Progenitor cell of endocrine pancreas (in vitro differentiated cells): Measurements from ENCODE around the gene GPR137B. TPM values are rescaled to one million over a fixed set of nuclear protein-coding genes. Genes with fewer than 3 reads are reported as not detected.

Source experiments
- DNase-seq: peaks from one replicate; pipeline ENCODE4 v3.0.0; 2021; ENCODE audit warnings: low spot score; ENCODE audit not compliant: unreplicated experiment
- H3K27ac Mint-ChIP-seq: 2 replicates; pipeline ENCODE4 v1.8.0; 2021; ENCODE audit warnings: mild to moderate bottlenecking, moderate library complexity, mixed read lengths
- H3K27me3 Mint-ChIP-seq: 2 replicates; pipeline ENCODE4 v1.8.0; 2021; ENCODE audit warnings: mixed read lengths
- H3K36me3 Mint-ChIP-seq: 2 replicates; pipeline ENCODE4 v1.8.0; 2022; ENCODE audit warnings: mixed read lengths; ENCODE audit not compliant: insufficient read depth
- H3K4me1 Mint-ChIP-seq: 2 replicates; pipeline ENCODE4 v1.8.0; 2021; ENCODE audit warnings: low read depth, mixed read lengths
- H3K4me3 Mint-ChIP-seq: 2 replicates; pipeline ENCODE4 v1.8.0; 2021; ENCODE audit warnings: low read depth, mild to moderate bottlenecking, moderate library complexity, mixed read lengths
- H3K9me3 Mint-ChIP-seq: 2 replicates; pipeline ENCODE4 v1.8.0; 2021; ENCODE audit warnings: low read depth, mixed read lengths
- total RNA-seq: library from RNA; stranded (reverse); gene quantifications from 2 replicates; pipeline ENCODE4 v1.2.1, GENCODE V29; 2021
- TF ChIP-seq, protein P1 (sequence below): fragments of 200-600 bp; sonication (generic); IDR thresholded peaks from one replicate; pipeline ENCODE4 v1.5.0; 2021; ENCODE audit warnings: antibody characterized with exemption, mild to moderate bottlenecking; ENCODE audit not compliant: unreplicated experiment

GPR137B gene
- total RNA-seq, 1 donor from 2014 or later: 6.9 TPM

DNA sequence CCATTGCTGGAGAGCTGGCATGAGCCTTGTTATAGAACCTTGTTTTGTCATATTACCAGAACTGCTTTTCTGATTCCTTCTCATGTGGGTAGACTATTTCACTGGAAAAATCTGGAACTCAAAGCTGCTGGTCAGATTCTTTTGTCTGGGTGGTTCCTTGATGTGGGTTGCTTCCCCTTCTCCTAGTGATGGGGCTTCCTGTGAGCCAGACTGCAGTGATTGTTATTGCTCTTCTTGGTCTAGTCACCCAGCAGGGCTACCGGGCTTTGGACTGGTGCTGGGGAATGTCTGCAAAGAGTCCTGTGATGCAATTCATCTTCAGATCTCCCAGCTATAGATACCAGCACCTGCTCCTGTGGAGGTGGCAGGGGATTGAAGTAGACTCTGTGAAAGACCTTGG lies 59.4 kb downstream of the GPR137B start:
- TF ChIP-seq, protein P1, sequence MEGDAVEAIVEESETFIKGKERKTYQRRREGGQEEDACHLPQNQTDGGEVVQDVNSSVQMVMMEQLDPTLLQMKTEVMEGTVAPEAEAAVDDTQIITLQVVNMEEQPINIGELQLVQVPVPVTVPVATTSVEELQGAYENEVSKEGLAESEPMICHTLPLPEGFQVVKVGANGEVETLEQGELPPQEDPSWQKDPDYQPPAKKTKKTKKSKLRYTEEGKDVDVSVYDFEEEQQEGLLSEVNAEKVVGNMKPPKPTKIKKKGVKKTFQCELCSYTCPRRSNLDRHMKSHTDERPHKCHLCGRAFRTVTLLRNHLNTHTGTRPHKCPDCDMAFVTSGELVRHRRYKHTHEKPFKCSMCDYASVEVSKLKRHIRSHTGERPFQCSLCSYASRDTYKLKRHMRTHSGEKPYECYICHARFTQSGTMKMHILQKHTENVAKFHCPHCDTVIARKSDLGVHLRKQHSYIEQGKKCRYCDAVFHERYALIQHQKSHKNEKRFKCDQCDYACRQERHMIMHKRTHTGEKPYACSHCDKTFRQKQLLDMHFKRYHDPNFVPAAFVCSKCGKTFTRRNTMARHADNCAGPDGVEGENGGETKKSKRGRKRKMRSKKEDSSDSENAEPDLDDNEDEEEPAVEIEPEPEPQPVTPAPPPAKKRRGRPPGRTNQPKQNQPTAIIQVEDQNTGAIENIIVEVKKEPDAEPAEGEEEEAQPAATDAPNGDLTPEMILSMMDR: no peak
- Mint-ChIP-seq H3K27me3 (no peaks in the 10 kb centered on the region), H3K9me3 (peaks cover 44% of the 10 kb centered on the region), H3K4me3 (no peak overlapping the region), H3K27ac (no peak overlapping the region), H3K4me1 (peaks cover 2% of the 10 kb centered on the region), H3K36me3 (peaks cover 46% of the 10 kb centered on the region)
- no peak for DNase-seq

DNA sequence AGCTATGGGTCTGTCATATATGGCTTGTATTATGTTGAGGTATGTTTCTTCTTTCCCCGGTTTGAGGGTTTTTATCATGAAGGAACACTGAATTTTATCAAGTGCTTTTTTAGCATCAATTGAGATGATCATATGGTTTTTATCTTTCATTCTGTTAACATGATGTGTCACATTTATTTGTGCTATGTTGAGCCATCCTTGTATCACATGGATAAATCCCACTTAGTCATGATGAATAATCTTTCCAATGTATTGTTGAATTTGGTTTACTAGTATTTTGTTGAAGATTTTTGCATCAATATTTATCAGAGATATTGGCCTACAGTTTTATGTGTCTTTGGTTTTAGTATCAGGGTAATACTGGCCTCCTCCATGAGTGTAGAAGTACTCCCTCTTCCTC lies 61.7 kb downstream of the GPR137B start:
- H3K36me3 Mint-ChIP-seq: peaks cover 31% of the 10 kb centered on the region
- no peak overlapping the region for H3K27ac Mint-ChIP-seq

DNA sequence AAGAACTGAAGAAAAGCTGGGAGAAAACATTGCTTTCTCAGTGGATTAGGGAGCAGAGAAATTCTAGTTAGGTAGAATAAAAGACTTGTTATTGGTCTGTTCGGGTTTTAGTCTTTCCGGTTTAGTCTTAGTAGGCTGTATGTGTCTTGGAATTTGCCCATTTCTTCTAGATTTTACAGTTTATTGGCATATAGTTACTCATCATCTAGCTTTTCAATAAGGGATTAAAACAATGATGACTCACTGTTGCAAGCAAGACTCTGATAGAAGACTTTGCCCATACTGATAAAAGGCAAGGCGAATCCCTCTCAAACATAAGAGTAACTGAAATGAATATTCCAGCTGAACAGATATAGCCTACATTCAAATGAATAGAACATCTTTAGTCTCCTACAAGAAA lies 62.3 kb downstream of the GPR137B start:
- DNase-seq: no peak
- Mint-ChIP-seq H3K4me1 (peaks cover 2% of the 10 kb centered on the region), H3K27ac (no peak overlapping the region), H3K4me3 (no peak overlapping the region), H3K9me3 (peaks cover 27% of the 10 kb centered on the region), H3K27me3 (no peaks in the 10 kb centered on the region), H3K36me3 (peaks cover 28% of the 10 kb centered on the region)
- TF ChIP-seq, protein P1: no peak

More for the DNA sequence above, 61.7 kb downstream of the GPR137B start:
- Mint-ChIP-seq H3K4me1 (peaks cover 2% of the 10 kb centered on the region), H3K9me3 (peaks cover 32% of the 10 kb centered on the region), H3K4me3 (no peak overlapping the region), H3K27me3 (no peaks in the 10 kb centered on the region)
- DNase-seq: no peak
- TF ChIP-seq, protein P1: no peak

DNA sequence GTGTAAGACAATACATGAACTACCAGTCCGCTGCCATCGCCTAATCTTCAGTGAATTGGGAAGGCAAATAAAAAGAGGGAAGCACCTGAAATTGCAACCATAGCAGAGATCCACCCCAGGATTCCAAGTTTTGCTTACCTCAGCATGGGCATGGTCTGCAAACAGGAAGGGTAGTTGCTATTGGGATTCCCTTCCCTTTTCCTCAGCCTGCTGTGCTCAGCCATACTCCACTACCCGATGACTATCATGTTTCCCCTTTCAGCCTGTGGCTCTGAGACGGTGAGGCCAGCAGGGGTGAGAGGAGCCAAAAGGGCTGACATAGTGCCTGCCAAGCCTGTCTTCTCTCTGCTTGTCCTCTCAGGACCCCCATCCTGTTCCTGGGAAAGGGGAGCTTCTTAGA lies 64.2 kb downstream of the GPR137B start:
- Mint-ChIP-seq H3K4me3 (no peak overlapping the region), H3K9me3 (peaks cover 13% of the 10 kb centered on the region), H3K27ac (no peak overlapping the region), H3K4me1 (peaks cover 2% of the 10 kb centered on the region), H3K36me3 (peaks cover 18% of the 10 kb centered on the region), H3K27me3 (no peaks in the 10 kb centered on the region)
- TF ChIP-seq, protein P1: no peak
- no peak for DNase-seq

DNA sequence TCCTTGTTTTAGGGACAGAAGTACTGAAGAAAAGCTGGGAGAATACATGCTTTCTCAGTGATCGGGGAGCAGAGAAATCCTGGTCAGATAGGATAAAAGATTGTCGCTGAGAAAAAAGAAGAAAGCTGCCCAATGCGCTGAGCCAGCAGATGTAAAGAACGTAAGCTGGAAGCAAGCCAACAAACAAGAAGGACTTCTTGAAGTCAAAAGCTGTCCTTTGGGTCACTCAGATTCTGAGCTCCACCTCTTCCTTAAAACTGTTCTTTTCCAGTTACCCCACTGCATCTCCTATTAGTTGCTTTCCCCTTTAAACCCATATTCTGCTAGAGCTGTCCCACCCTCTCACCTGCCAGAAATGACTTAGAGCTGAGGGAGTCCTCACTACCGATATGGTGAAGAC lies 64.8 kb downstream of the GPR137B start:
- Mint-ChIP-seq H3K9me3 (peaks cover 9% of the 10 kb centered on the region), H3K27me3 (no peaks in the 10 kb centered on the region), H3K4me3 (no peak overlapping the region), H3K27ac (no peak overlapping the region), H3K36me3 (peaks cover 14% of the 10 kb centered on the region), H3K4me1 (peaks cover 2% of the 10 kb centered on the region)
- TF ChIP-seq, protein P1: no peak
- no peak for DNase-seq
